ENCODE results near the gene KIF1A. TPM values are rescaled to one million over a fixed set of nuclear protein-coding genes. Genes with fewer than 3 reads are reported as not detected.

KIF1A gene
- total RNA-seq, 1 donor from 2014 or later: not detected

DNA sequence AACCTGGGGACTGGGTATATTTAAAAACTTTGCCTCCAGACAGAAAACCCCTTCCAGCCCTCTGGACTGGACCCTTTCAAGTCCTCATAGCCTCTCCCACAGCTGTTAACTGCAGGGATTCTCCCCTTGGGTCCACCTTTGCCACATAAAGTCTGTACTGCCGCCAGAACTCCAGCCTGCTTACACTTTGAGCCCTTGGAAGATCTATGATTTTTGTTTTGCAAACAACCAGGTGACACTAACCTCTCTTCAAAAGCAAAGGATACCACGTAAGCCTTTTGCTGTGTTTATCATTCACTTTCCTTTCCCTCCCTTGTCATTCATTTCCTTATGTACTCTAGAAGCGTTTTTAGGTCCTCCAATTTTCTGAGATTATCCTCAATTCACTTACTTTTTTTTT, 44.5 kb upstream of the KIF1A start:
- Mint-ChIP-seq H3K4me3 (no peak overlapping the region), H3K36me3 (ENCODE audit: low read depth) (no peaks in the 10 kb centered on the region), H3K27me3 (peaks cover 33% of the 10 kb centered on the region), H3K27ac (no peak overlapping the region), H3K9me3 (no peaks in the 10 kb centered on the region), H3K4me1 (no peaks in the 10 kb centered on the region)
- DNase-seq (no peak), ATAC-seq (ENCODE audit: low read depth) (no peak)
- CTCF ChIA-PET: no interaction called here
- intact Hi-C loops (cut with micrococcal nuclease): no loop called here
- POLR2A ChIA-PET: no interaction called here
- TF ChIP-seq, protein P1, sequence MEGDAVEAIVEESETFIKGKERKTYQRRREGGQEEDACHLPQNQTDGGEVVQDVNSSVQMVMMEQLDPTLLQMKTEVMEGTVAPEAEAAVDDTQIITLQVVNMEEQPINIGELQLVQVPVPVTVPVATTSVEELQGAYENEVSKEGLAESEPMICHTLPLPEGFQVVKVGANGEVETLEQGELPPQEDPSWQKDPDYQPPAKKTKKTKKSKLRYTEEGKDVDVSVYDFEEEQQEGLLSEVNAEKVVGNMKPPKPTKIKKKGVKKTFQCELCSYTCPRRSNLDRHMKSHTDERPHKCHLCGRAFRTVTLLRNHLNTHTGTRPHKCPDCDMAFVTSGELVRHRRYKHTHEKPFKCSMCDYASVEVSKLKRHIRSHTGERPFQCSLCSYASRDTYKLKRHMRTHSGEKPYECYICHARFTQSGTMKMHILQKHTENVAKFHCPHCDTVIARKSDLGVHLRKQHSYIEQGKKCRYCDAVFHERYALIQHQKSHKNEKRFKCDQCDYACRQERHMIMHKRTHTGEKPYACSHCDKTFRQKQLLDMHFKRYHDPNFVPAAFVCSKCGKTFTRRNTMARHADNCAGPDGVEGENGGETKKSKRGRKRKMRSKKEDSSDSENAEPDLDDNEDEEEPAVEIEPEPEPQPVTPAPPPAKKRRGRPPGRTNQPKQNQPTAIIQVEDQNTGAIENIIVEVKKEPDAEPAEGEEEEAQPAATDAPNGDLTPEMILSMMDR (IDR thresholded peaks at IDR 0.05): no peak

DNA sequence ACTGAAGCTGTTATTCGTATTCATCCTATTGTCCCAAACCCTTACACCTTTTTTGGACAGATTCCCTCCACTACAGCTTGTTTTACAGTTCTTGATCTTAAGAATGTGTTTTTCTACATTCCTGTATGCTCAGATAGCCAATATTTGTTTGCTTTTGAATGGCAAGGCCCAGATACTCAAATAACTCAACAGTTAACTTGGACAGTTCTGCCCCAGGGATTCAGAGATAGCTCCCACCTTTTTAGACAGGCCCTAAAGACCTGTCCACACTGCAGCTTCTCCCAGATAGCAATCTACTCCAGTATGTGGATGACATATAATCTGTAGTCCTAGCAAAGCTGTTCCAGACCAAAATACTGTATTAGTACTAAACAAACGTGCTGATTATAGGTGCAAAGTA, 41.5 kb upstream of the KIF1A start:
- Mint-ChIP-seq H3K27ac (no peak overlapping the region), H3K9me3 (no peaks in the 10 kb centered on the region), H3K36me3 (ENCODE audit: low read depth) (no peaks in the 10 kb centered on the region), H3K27me3 (peaks cover 24% of the 10 kb centered on the region), H3K4me3 (no peak overlapping the region), H3K4me1 (no peaks in the 10 kb centered on the region)
- ChIA-PET POLR2A (no interaction called here), CTCF (interaction anchor here (0.9 kb wide), 1 partner anchor 122 kb away, joined by 3 read pairs; no protein-coding TSS in a partner anchor)
- intact Hi-C loops (cut with micrococcal nuclease): no loop called here
- no peak for ATAC-seq (ENCODE audit: low read depth)
- TF ChIP-seq, protein P1 (IDR thresholded peaks at IDR 0.05): no peak
- DNase-seq: no peak

GRCh38 chr2:240858871-240859270, 38.9 kb upstream of the KIF1A start:
- POLR2A ChIA-PET: no interaction called here
- TF ChIP-seq, protein P1 (IDR thresholded peaks at IDR 0.05): no peak
- DNase-seq: no peak
- Mint-ChIP-seq H3K27ac (no peak overlapping the region), H3K36me3 (ENCODE audit: low read depth) (no peaks in the 10 kb centered on the region), H3K4me3 (no peak overlapping the region), H3K9me3 (peaks cover 10% of the 10 kb centered on the region), H3K27me3 (peaks cover 15% of the 10 kb centered on the region), H3K4me1 (no peaks in the 10 kb centered on the region)
- CTCF ChIA-PET: no interaction called here
- intact Hi-C loops (cut with micrococcal nuclease): no loop called here
- ATAC-seq (ENCODE audit: low read depth): no peak

DNA sequence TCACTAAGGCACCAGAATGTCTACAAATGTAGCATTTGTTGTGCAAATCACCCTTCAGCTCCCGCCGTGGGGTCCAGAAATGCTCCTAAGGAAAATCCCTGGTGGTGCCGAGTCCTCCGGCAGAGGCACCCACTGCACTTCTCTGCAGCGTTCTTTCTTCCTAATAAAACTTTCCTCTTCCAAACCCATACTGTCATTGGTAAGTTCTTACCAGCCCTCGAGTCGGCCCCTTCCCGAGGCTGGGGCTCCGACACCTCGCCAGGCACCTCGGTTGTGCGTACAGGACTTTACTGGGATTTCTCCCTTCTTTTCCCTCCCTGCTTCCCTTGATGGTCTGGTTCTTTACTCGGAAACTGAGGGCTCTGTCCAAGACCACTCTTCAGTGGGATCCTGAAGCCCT, 38.3 kb upstream of the KIF1A start:
- peaks cover 10% of the 10 kb centered on the region for H3K9me3 Mint-ChIP-seq
- no peaks in the 10 kb centered on the region for H3K4me1 Mint-ChIP-seq
- intact Hi-C loops (cut with micrococcal nuclease): no loop called here
- DNase-seq (no peak), ATAC-seq (ENCODE audit: low read depth) (no peak)
- peaks cover 9% of the 10 kb centered on the region for H3K27me3 Mint-ChIP-seq
- H3K36me3 Mint-ChIP-seq (ENCODE audit: low read depth): no peaks in the 10 kb centered on the region
- ChIA-PET CTCF (no interaction called here), POLR2A (no interaction called here)
- no peak overlapping the region for H3K27ac Mint-ChIP-seq
- TF ChIP-seq, protein P1 (IDR thresholded peaks at IDR 0.05): no peak
- no peak overlapping the region for H3K4me3 Mint-ChIP-seq

GRCh38 chr2:240857039-240858008, 37.3 kb upstream of the KIF1A start:
- H3K9me3 Mint-ChIP-seq: peaks cover 10% of the 10 kb centered on the region
- no peaks in the 10 kb centered on the region for H3K36me3 Mint-ChIP-seq (ENCODE audit: low read depth)
- no peak overlapping the region for H3K4me3 Mint-ChIP-seq
- DNase-seq (no peak), ATAC-seq (ENCODE audit: low read depth) (no peak)
- intact Hi-C loops (cut with micrococcal nuclease): no loop called here
- H3K27me3 Mint-ChIP-seq: peaks cover 8% of the 10 kb centered on the region
- ChIA-PET POLR2A (no interaction called here), CTCF (no interaction called here)
- TF ChIP-seq, protein P1 (IDR thresholded peaks at IDR 0.05): no peak
- H3K27ac Mint-ChIP-seq: no peak overlapping the region
- H3K4me1 Mint-ChIP-seq: no peaks in the 10 kb centered on the region
